ENCODE results near the gene CYTH1.

The CYTH1 gene

GRCh38 chr17:78650093-78650715 lies 131.9 kb downstream of the CYTH1 start:
- H3K4me2 ChIP-seq (ENCODE audit: low read length): no peak overlapping the region
- H4K20me1 ChIP-seq (ENCODE audit: insufficient read depth, low read length): no peaks in the 10 kb centered on the region
- no peak overlapping the region for H3K4me3 ChIP-seq (ENCODE audit: low read depth, low read length, poor library complexity, severe bottlenecking)
- TF ChIP-seq EZH2 (IDR thresholded peaks at IDR 0.05; ENCODE audit: borderline replicate concordance, low read length) (no peak), CTCF (IDR thresholded peaks at IDR 0.05; ENCODE audit: low read length) (no peak)
- H3K9me3 ChIP-seq (ENCODE audit: low read length): peaks cover 4% of the 10 kb centered on the region; the same call in 1 of the 2 replicates
- H3K27ac ChIP-seq (ENCODE audit: low read depth, low read length, poor library complexity, severe bottlenecking): no peak overlapping the region
- H3K79me2 ChIP-seq (ENCODE audit: insufficient read depth, low read length): no peaks in the 10 kb centered on the region
- H3F3A ChIP-seq (ENCODE audit: insufficient read depth, low read length): no peaks in the 10 kb centered on the region
- no peak overlapping the region for H2AFZ ChIP-seq (ENCODE audit: low read length)
- no peaks in the 10 kb centered on the region for H3K36me3 ChIP-seq (ENCODE audit: insufficient read depth, low read length)
- H3K27me3 ChIP-seq (ENCODE audit: insufficient read depth, low read length): peaks cover 22% of the 10 kb centered on the region; the same call in 1 of the 2 replicates
- no peaks in the 10 kb centered on the region for H3K4me1 ChIP-seq (ENCODE audit: insufficient read depth, low read length, severe bottlenecking)
- no peaks in the 10 kb centered on the region for H3K9me2 ChIP-seq (ENCODE audit: low read depth, low read length)
- H3K9ac ChIP-seq (ENCODE audit: low read length): no peak overlapping the region

GRCh38 chr17:78648293-78648692 lies 133.8 kb downstream of the CYTH1 start:
- no peaks in the 10 kb centered on the region for H3F3A ChIP-seq (ENCODE audit: insufficient read depth, low read length)
- no peak overlapping the region for H3K27ac ChIP-seq (ENCODE audit: low read depth, low read length, poor library complexity, severe bottlenecking)
- H4K20me1 ChIP-seq (ENCODE audit: insufficient read depth, low read length): no peaks in the 10 kb centered on the region
- H3K9me3 ChIP-seq (ENCODE audit: low read length): peaks cover 4% of the 10 kb centered on the region; the same call in 1 of the 2 replicates
- H3K79me2 ChIP-seq (ENCODE audit: insufficient read depth, low read length): no peaks in the 10 kb centered on the region
- peaks cover 25% of the 10 kb centered on the region; the same call in 1 of the 2 replicates for H3K27me3 ChIP-seq (ENCODE audit: insufficient read depth, low read length)
- TF ChIP-seq CTCF (IDR thresholded peaks at IDR 0.05; ENCODE audit: low read length) (no peak), EZH2 (IDR thresholded peaks at IDR 0.05; ENCODE audit: borderline replicate concordance, low read length) (no peak)
- H2AFZ ChIP-seq (ENCODE audit: low read length): no peak overlapping the region
- H3K4me1 ChIP-seq (ENCODE audit: insufficient read depth, low read length, severe bottlenecking): no peaks in the 10 kb centered on the region
- H3K9ac ChIP-seq (ENCODE audit: low read length): no peak overlapping the region
- H3K9me2 ChIP-seq (ENCODE audit: low read depth, low read length): no peaks in the 10 kb centered on the region
- H3K4me3 ChIP-seq (ENCODE audit: low read depth, low read length, poor library complexity, severe bottlenecking): no peak overlapping the region
- no peak overlapping the region for H3K4me2 ChIP-seq (ENCODE audit: low read length)
- no peaks in the 10 kb centered on the region for H3K36me3 ChIP-seq (ENCODE audit: insufficient read depth, low read length)

- Histone ChIP-seq H3K27ac (ENCODE audit: low read depth, low read length, poor library complexity, severe bottlenecking) (no peak overlapping the region), H4K20me1 (ENCODE audit: insufficient read depth, low read length) (no peaks in the 10 kb centered on the region), H3K4me1 (ENCODE audit: insufficient read depth, low read length, severe bottlenecking) (no peaks in the 10 kb centered on the region), H3K9ac (ENCODE audit: low read length) (no peak overlapping the region), H3K4me2 (ENCODE audit: low read length) (no peak overlapping the region), H3K9me3 (ENCODE audit: low read length) (peaks cover 4% of the 10 kb centered on the region; the same call in 1 of the 2 replicates), H3K36me3 (ENCODE audit: insufficient read depth, low read length) (no peaks in the 10 kb centered on the region), H2AFZ (ENCODE audit: low read length) (no peak overlapping the region), H3K27me3 (ENCODE audit: insufficient read depth, low read length) (peaks cover 26% of the 10 kb centered on the region; the same call in 1 of the 2 replicates), H3F3A (ENCODE audit: insufficient read depth, low read length) (no peaks in the 10 kb centered on the region), H3K4me3 (ENCODE audit: low read depth, low read length, poor library complexity, severe bottlenecking) (no peak overlapping the region), H3K9me2 (ENCODE audit: low read depth, low read length) (no peaks in the 10 kb centered on the region), H3K79me2 (ENCODE audit: insufficient read depth, low read length) (no peaks in the 10 kb centered on the region)
- TF ChIP-seq CTCF (IDR thresholded peaks at IDR 0.05; ENCODE audit: low read length) (no peak), EZH2 (IDR thresholded peaks at IDR 0.05; ENCODE audit: borderline replicate concordance, low read length) (no peak)
Observed at GRCh38 chr17:78647032-78647431, 135.0 kb downstream of the CYTH1 start.
